Measurements from ENCODE around the gene SNRNP48. TPM values are rescaled to one million over a fixed set of nuclear protein-coding genes. Genes with fewer than 3 reads are reported as not detected.

Gene SNRNP48
- total and polyA plus RNA-seq, 2 of the 8 experiments (the other 6 are each of a cell fraction or from before 2014, with no cell fraction given), result 7.7 to 21.0 TPM

- H3K79me2 ChIP-seq (ENCODE audit: control insufficient read depth in 1 of 2, insufficient read depth in 2 of 2, low read length in 2 of 2), result peaks cover 6 to 35% of the 10 kb centered on the region in 2 experiments
- H4K5ac ChIP-seq (ENCODE audit: insufficient read length, low read depth, low read length), result no peak overlapping the region
- CTCF ChIA-PET (ENCODE audit: partially characterized antibody), result interaction anchor here (1.3 kb wide), 1 partner anchor 169 kb away, joined by 5 read pairs; no protein-coding TSS in a partner anchor
Observed at GRCh38 chr6:7594579-7595125, 4.7 kb downstream of the SNRNP48 start.

More at GRCh38 chr6:7594579-7595125, 4.7 kb downstream of the SNRNP48 start:
- Histone ChIP-seq H3K4me3 (ENCODE audit: extremely low read depth in 1 of 4, insufficient read depth in 2 of 4, low read depth in 3 of 4, low read length in 4 of 4) (no peak overlapping the region), H2AFZ (ENCODE audit: low read length) (no peak overlapping the region), H3K9ac (replicated peaks in 1 of 4; ENCODE audit: extremely low read depth in 1 of 4, low read depth in 3 of 4, low read length in 3 of 4) (no peak overlapping the region), H2BK12ac (ENCODE audit: low read depth, low read length) (no peak overlapping the region), H4K91ac (replicated peaks; ENCODE audit: insufficient read length, low read length) (no peak overlapping the region), H3K27me3 (replicated peaks in 1 of 4; ENCODE audit: control insufficient read depth in 3 of 4, extremely low read depth in 1 of 4, insufficient read depth in 3 of 4, low read length in 3 of 4) (no peaks in the 10 kb centered on the region), H3K9me3 (ENCODE audit: insufficient read depth in 2 of 2, low read depth in 1 of 2, low read length in 1 of 2) (no peaks in the 10 kb centered on the region), H2BK15ac (ENCODE audit: low read length) (no peak overlapping the region), H2AK5ac (ENCODE audit: low read depth, low read length) (no peak overlapping the region), H3K27ac (ENCODE audit: low read depth, low read length) (no peak overlapping the region), H3K14ac (ENCODE audit: insufficient read length) (no peak overlapping the region), H3K36me3 (ENCODE audit: control insufficient read depth in 2 of 4, insufficient read depth in 4 of 4, low read length in 3 of 4) (peaks cover 5 to 48% (median 23%) of the 10 kb centered on the region in 4 experiments), H4K20me1 (replicated peaks in 1 of 2; ENCODE audit: control insufficient read depth in 1 of 2, insufficient read depth in 2 of 2, low read length in 2 of 2) (peaks cover 0 to 12% of the 10 kb centered on the region in 2 experiments), H4K8ac (ENCODE audit: extremely low read depth, insufficient read depth, low read length) (no peak overlapping the region), H2BK5ac (ENCODE audit: low read depth, low read length) (no peak overlapping the region), H3K4ac (replicated peaks; ENCODE audit: insufficient read length, low read depth, low read length) (no peak overlapping the region), H3K4me1 (replicated peaks in 1 of 4; ENCODE audit: control insufficient read depth in 3 of 4, insufficient read depth in 4 of 4, low read length in 3 of 4) (peaks cover 0 to 10% (median 2%) of the 10 kb centered on the region in 4 experiments; a peak in 2 of 7 replicates), H3K56ac (replicated peaks; ENCODE audit: insufficient read length, low read depth, low read length) (no peak overlapping the region), H3K4me2 (ENCODE audit: insufficient read depth in 1 of 2, low read depth in 2 of 2, low read length in 2 of 2) (no peak overlapping the region), H2BK120ac (replicated peaks; ENCODE audit: low read depth, low read length) (no peak overlapping the region), H2BK20ac (ENCODE audit: low read length) (no peak overlapping the region), H3K79me1 (ENCODE audit: low read depth, low read length) (peaks cover 7% of the 10 kb centered on the region), H3K23me2 (ENCODE audit: low read depth, low read length) (peaks cover 9% of the 10 kb centered on the region), H3K23ac (ENCODE audit: insufficient read length) (no peak overlapping the region), H3K18ac (ENCODE audit: extremely low read depth, low read length) (no peak overlapping the region)
- FAIRE-seq (no peak), DNase-seq (ENCODE audit: low read depth in 1 of 2, low spot score in 2 of 2) (no peak)
- WGBS, 2 experiments (ENCODE audit: extremely low coverage in 1 of 2, insufficient coverage in 1 of 2, insufficient read length in 1 of 2, insufficient replicate concordance in 2 of 2, low coverage in 1 of 2, low lambda C conversion rate in 2 of 2, missing lambda C conversion rate in 1 of 2), result 86% methylated on average over 4 of the region's 4 CpGs; no CpG with 5 or more reads in 1 of the 2 experiments
- TF ChIP-seq ATF2 (IDR thresholded peaks at IDR 0.05; ENCODE audit: low read length) (no peak), EZH2 (IDR thresholded peaks at IDR 0.05; ENCODE audit: low read depth, low read length, severe bottlenecking) (no peak), KDM4A (IDR thresholded peaks at IDR 0.05; ENCODE audit: low read depth, low read length, severe bottlenecking) (no peak), CTCF (IDR thresholded peaks at IDR 0.05; ENCODE audit: control extremely low read depth in 1 of 3, insufficient read depth in 1 of 3, low read depth in 1 of 3, low read length in 3 of 3) (no peak), KDM5A (IDR thresholded peaks at IDR 0.05; ENCODE audit: low read length) (no peak), TBP (IDR thresholded peaks at IDR 0.05; ENCODE audit: low read depth, low read length) (no peak), BRCA1 (IDR thresholded peaks at IDR 0.05; ENCODE audit: low read depth, low read length) (no peak)
- POLR2A ChIA-PET (ENCODE audit: partially characterized antibody), result no interaction called here

Measured in H1 (cell line).